Stimulated activated CD4-positive, alpha-beta T cell treated with anti-CD3 and anti-CD28 coated beads, Interleukin-15, amount 100 ng/mL, for 1 hour (primary cell): ENCODE measurements around the gene SUFU.

Source experiments
- DNase-seq, 2 donors: peaks; one replicate each; pipeline ENCODE4 v3.0.0-alpha.2; 2020; ENCODE audit warnings: low read depth in 1 of 2, low spot score in 1 of 2

SUFU gene

GRCh38 chr10:102595293-102595692 lies 91.5 kb downstream of the SUFU start:
- no peak for DNase-seq

- DNase-seq, result no peak
Observed at GRCh38 chr10:102595897-102596296, 92.1 kb downstream of the SUFU start.

GRCh38 chr10:102596506-102596971 lies 92.8 kb downstream of the SUFU start:
- DNase-seq, result no peak

- no peak for DNase-seq
Observed at GRCh38 chr10:102597131-102597991, 93.6 kb downstream of the SUFU start.

- no peak for DNase-seq
Observed at GRCh38 chr10:102598243-102598642, 94.5 kb downstream of the SUFU start.

GRCh38 chr10:102599565-102600327 lies 96.0 kb downstream of the SUFU start:
- DNase-seq, result no peak

- DNase-seq, result no peak
Observed at GRCh38 chr10:102600816-102601215, 97.0 kb downstream of the SUFU start.

- no peak for DNase-seq
Observed at GRCh38 chr10:102601639-102602038, 97.9 kb downstream of the SUFU start.

- no peak for DNase-seq
Observed at GRCh38 chr10:102602272-102603045, 98.7 kb downstream of the SUFU start.

GRCh38 chr10:102603946-102604345 lies 100.2 kb downstream of the SUFU start:
- no peak for DNase-seq

GRCh38 chr10:102604439-102604841 lies 100.7 kb downstream of the SUFU start:
- no peak for DNase-seq

- DNase-seq, result no peak
Observed at GRCh38 chr10:102605712-102606111, 101.9 kb downstream of the SUFU start.

GRCh38 chr10:102608487-102608886 lies 104.7 kb downstream of the SUFU start:
- DNase-seq, result no peak

GRCh38 chr10:102610441-102610887 lies 106.7 kb downstream of the SUFU start:
- DNase-seq, result no peak

GRCh38 chr10:102611514-102612087 lies 107.8 kb downstream of the SUFU start:
- DNase-seq, result no peak

- DNase-seq, result peak in 1 of 2 donors; percentile 23
Observed at GRCh38 chr10:102612964-102613275, 109.1 kb downstream of the SUFU start.

GRCh38 chr10:102613286-102613685 lies 109.5 kb downstream of the SUFU start:
- DNase-seq, result no peak

- DNase-seq, result no peak
Observed at GRCh38 chr10:102613785-102614184, 110.0 kb downstream of the SUFU start.

- no peak for DNase-seq
Observed at GRCh38 chr10:102614888-102615287, 111.1 kb downstream of the SUFU start.

- DNase-seq, result no peak
Observed at GRCh38 chr10:102615361-102615760, 111.6 kb downstream of the SUFU start.
